Astrocyte (in vitro differentiated cells and primary cell): ENCODE measurements around the gene LYSMD2.

Experiments
- EZH2 ChIP-seq: IDR thresholded peaks from 2 replicates; pipeline ENCODE4 v1.6.1; 2012; ENCODE audit warnings: mild to moderate bottlenecking, low read length, inconsistent platforms; ENCODE audit not compliant: insufficient read depth
- TF ChIP-seq, protein P1 (sequence below): IDR thresholded peaks from 2 replicates; pipeline ENCODE4 v1.5.1; 2011; ENCODE audit warnings: low read depth, mild to moderate bottlenecking, inconsistent platforms, low read length, moderate library complexity; ENCODE audit not compliant: insufficient read depth

- TF ChIP-seq, protein P1, sequence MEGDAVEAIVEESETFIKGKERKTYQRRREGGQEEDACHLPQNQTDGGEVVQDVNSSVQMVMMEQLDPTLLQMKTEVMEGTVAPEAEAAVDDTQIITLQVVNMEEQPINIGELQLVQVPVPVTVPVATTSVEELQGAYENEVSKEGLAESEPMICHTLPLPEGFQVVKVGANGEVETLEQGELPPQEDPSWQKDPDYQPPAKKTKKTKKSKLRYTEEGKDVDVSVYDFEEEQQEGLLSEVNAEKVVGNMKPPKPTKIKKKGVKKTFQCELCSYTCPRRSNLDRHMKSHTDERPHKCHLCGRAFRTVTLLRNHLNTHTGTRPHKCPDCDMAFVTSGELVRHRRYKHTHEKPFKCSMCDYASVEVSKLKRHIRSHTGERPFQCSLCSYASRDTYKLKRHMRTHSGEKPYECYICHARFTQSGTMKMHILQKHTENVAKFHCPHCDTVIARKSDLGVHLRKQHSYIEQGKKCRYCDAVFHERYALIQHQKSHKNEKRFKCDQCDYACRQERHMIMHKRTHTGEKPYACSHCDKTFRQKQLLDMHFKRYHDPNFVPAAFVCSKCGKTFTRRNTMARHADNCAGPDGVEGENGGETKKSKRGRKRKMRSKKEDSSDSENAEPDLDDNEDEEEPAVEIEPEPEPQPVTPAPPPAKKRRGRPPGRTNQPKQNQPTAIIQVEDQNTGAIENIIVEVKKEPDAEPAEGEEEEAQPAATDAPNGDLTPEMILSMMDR: no peak
- TF ChIP-seq EZH2: no peak
Observed at GRCh38 chr15:51692154-51692553, 45.3 kb downstream of the LYSMD2 start.
